ENCODE results near the gene HDDC3.

- no peak for TF ChIP-seq CTCF (IDR thresholded peaks at IDR 0.05)
- no peak for TF ChIP-seq ZFX (IDR thresholded peaks at IDR 0.05; ENCODE audit: borderline replicate concordance)
Measured at GRCh38 chr15:90930861-90931574, 1.3 kb downstream of the HDDC3 start.
